HepG2 (cell line): ENCODE data around the gene SLC29A3. TPM values are rescaled to one million over a fixed set of nuclear protein-coding genes. Genes with fewer than 3 reads are reported as not detected.

Experiments
- ESRRA ChIP-seq: sonication (generic); formaldehyde crosslinking; IDR thresholded peaks from 2 replicates; pipeline ENCODE4 v1.5.1; 2020; ENCODE audit warnings: mild to moderate bottlenecking, low read depth, missing genetic modification reagents
- GABPB1 ChIP-seq: IDR thresholded peaks from 2 replicates; pipeline ENCODE4 v1.6.1; 2016; ENCODE audit warnings: mild to moderate bottlenecking, missing genetic modification reagents, moderate library complexity, missing compliant biosample characterization
- GATAD1 ChIP-seq: IDR thresholded peaks from 2 replicates; pipeline ENCODE4 v1.6.1; 2016; ENCODE audit warnings: missing genetic modification reagents, missing compliant biosample characterization
- IKZF1 ChIP-seq: fragments of 450-650 bp; IDR thresholded peaks from 2 replicates; pipeline ENCODE4 v1.7.1; 2016
- PAF1 ChIP-seq: IDR thresholded peaks from 2 replicates; pipeline ENCODE4 v1.6.1; 2016; ENCODE audit warnings: missing genetic modification reagents, missing compliant biosample characterization
- RARA ChIP-seq: IDR thresholded peaks from 2 replicates; pipeline ENCODE4 v1.6.1; 2016; ENCODE audit warnings: missing genetic modification reagents, missing compliant biosample characterization
- SMC3 ChIP-seq: IDR thresholded peaks from 2 replicates; pipeline ENCODE4 v1.6.1; 2011; ENCODE audit warnings: low read length, improper control_type of control experiment
- STAT5B ChIP-seq: sonication (generic); formaldehyde crosslinking; IDR thresholded peaks from 2 replicates; pipeline ENCODE4 v1.4.0; 2020; ENCODE audit warnings: missing genetic modification reagents
- TBX2 ChIP-seq: sonication (generic); formaldehyde crosslinking; IDR thresholded peaks from 2 replicates; pipeline ENCODE4 v1.5.0; 2020; ENCODE audit warnings: missing genetic modification reagents, mild to moderate bottlenecking, borderline replicate concordance
- ZMYM3 ChIP-seq: sonication (generic); formaldehyde crosslinking; IDR thresholded peaks from 2 replicates; pipeline ENCODE4 v1.5.1; 2020; ENCODE audit warnings: mild to moderate bottlenecking, missing genetic modification reagents
- ZNF292 ChIP-seq: sonication (generic); formaldehyde crosslinking; IDR thresholded peaks from 2 replicates; pipeline ENCODE4 v1.8.1; 2022; ENCODE audit warnings: mild to moderate bottlenecking, low read depth, missing genetic modification reagents, borderline replicate concordance
- ZNF33A ChIP-seq: sonication (generic); formaldehyde crosslinking; IDR thresholded peaks from 2 replicates; pipeline ENCODE4 v1.5.1; 2020; ENCODE audit warnings: missing genetic modification reagents, mild to moderate bottlenecking, moderate library complexity, borderline replicate concordance
- ZNF616 ChIP-seq: sonication (generic); formaldehyde crosslinking; IDR thresholded peaks from 2 replicates; pipeline ENCODE4 v1.5.0; 2020; ENCODE audit warnings: low read depth, mild to moderate bottlenecking, missing genetic modification reagents
- ZNF891 ChIP-seq: sonication (generic); formaldehyde crosslinking; IDR thresholded peaks from 2 replicates; pipeline ENCODE4 v1.5.0; 2020; ENCODE audit warnings: mild to moderate bottlenecking, missing genetic modification reagents
- polyA plus RNA-seq, 8 experiments: library from polyadenylated mRNA; depleted of rRNA in 3 of 8; stranded (reverse) in 7 of 8; unstranded in 1 of 8; fragments of >200 nt; fragmentation: Illumina TruSeq in 4 of 8; extraction: Trizol in 4 of 8; gene quantifications; 2 replicates each; pipeline versions ENCODE4 v1.2.1 to v1.2.3, GENCODE V29; 2011 to 2016; ENCODE audit warnings: low read depth in 4 of 8, missing spikeins in 1 of 8, mixed read lengths in 1 of 8; ENCODE audit not compliant: insufficient read depth in 1 of 8
- total RNA-seq, 5 experiments: library from RNA; depleted of rRNA; stranded (reverse); fragments of >200 nt; fragmentation: Illumina TruSeq; extraction: Trizol; gene quantifications; 2 replicates each; pipeline ENCODE4 v1.2.3, GENCODE V29; 2016; ENCODE audit warnings: low read depth in 1 of 5
- TF ChIP-seq, protein P1 (sequence below): sonication (generic); formaldehyde crosslinking; IDR thresholded peaks from 2 replicates; pipeline ENCODE4 v1.4.0; 2020; ENCODE audit warnings: mild to moderate bottlenecking, missing genetic modification reagents
- TF ChIP-seq, protein P2 (sequence below): fragments of 450-650 bp; IDR thresholded peaks from 2 replicates; pipeline ENCODE4 v1.6.1; 2017
- TF ChIP-seq, protein P3 (sequence below): IDR thresholded peaks from 2 replicates; pipeline ENCODE4 v1.6.1; 2016; ENCODE audit warnings: low read depth, borderline replicate concordance
- TF ChIP-seq, protein P4 (sequence below): sonication (generic); formaldehyde crosslinking; conservative IDR thresholded peaks from 2 replicates; pipeline ENCODE4 v1.4.0; 2020; ENCODE audit warnings: missing genetic modification reagents
- TF ChIP-seq, protein P5 (sequence below): sonication (generic); formaldehyde crosslinking; conservative IDR thresholded peaks from 2 replicates; pipeline ENCODE4 v1.4.0; 2020; ENCODE audit warnings: mild to moderate bottlenecking, missing genetic modification reagents, moderate library complexity
- TF ChIP-seq, protein P6 (sequence below): sonication (generic); formaldehyde crosslinking; IDR thresholded peaks from 2 replicates; pipeline ENCODE4 v1.4.0; 2020; ENCODE audit warnings: missing genetic modification reagents

The SLC29A3 gene
- total and polyA plus RNA-seq, 2 of the 13 experiments (the other 11 are each of a cell fraction or from before 2014, with no cell fraction given), result 8.6 to 11.8 TPM

DNA sequence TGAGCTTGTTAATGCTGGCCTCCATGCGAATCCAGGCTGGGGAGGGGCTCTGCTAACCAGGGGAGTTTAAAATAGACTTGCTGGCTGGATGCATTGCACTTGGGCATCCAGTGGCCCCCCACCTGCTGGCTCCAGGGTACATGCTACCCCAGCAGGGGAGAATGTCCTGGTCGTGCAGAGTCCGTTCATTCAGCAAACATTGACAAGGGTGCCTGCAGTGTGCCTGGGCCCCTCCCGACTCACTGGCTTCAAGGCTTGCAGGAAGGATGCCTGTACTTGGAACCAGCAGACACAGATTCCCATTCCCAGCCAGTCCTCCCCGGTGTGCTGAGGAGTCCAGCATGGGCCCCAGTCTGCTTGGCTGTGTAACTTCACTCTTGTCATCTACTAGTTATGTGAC is 1.5 kb downstream of the SLC29A3 start (continued):
- TF ChIP-seq, protein P1, sequence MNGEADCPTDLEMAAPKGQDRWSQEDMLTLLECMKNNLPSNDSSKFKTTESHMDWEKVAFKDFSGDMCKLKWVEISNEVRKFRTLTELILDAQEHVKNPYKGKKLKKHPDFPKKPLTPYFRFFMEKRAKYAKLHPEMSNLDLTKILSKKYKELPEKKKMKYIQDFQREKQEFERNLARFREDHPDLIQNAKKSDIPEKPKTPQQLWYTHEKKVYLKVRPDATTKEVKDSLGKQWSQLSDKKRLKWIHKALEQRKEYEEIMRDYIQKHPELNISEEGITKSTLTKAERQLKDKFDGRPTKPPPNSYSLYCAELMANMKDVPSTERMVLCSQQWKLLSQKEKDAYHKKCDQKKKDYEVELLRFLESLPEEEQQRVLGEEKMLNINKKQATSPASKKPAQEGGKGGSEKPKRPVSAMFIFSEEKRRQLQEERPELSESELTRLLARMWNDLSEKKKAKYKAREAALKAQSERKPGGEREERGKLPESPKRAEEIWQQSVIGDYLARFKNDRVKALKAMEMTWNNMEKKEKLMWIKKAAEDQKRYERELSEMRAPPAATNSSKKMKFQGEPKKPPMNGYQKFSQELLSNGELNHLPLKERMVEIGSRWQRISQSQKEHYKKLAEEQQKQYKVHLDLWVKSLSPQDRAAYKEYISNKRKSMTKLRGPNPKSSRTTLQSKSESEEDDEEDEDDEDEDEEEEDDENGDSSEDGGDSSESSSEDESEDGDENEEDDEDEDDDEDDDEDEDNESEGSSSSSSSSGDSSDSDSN (CRISPR knock-in tag), result 0 out of 2 replicates have a peak, but pooled peaks have one; percentile 36
- TF ChIP-seq GABPB1 (CRISPR knock-in tag) (peak; percentile 15; the same call in 1 of the 2 replicates), IKZF1 (no peak), GATAD1 (CRISPR knock-in tag) (peak; percentile 17; the same call in 1 of the 2 replicates), ZNF616 (CRISPR knock-in tag) (no peak), ZMYM3 (CRISPR knock-in tag) (peak; percentile 96), STAT5B (CRISPR knock-in tag) (no peak), TBX2 (CRISPR knock-in tag) (peak; percentile 34; the same call in 1 of the 2 replicates), SMC3 (no peak), ZNF891 (CRISPR knock-in tag) (no peak), PAF1 (CRISPR knock-in tag) (no peak), ZNF292 (CRISPR knock-in tag) (peak; percentile 90), ESRRA (CRISPR knock-in tag) (no peak), RARA (0 out of 2 replicates have a peak, but pooled peaks have one; percentile 26), ZNF33A (CRISPR knock-in tag) (no peak)
- TF ChIP-seq, protein P2, sequence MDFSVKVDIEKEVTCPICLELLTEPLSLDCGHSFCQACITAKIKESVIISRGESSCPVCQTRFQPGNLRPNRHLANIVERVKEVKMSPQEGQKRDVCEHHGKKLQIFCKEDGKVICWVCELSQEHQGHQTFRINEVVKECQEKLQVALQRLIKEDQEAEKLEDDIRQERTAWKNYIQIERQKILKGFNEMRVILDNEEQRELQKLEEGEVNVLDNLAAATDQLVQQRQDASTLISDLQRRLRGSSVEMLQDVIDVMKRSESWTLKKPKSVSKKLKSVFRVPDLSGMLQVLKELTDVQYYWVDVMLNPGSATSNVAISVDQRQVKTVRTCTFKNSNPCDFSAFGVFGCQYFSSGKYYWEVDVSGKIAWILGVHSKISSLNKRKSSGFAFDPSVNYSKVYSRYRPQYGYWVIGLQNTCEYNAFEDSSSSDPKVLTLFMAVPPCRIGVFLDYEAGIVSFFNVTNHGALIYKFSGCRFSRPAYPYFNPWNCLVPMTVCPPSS, result no peak
- TF ChIP-seq, protein P3, sequence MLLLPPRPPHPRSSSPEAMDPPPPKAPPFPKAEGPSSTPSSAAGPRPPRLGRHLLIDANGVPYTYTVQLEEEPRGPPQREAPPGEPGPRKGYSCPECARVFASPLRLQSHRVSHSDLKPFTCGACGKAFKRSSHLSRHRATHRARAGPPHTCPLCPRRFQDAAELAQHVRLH (CRISPR knock-in tag), result no peak; the same call in 1 of the 2 replicates
- TF ChIP-seq, protein P4, sequence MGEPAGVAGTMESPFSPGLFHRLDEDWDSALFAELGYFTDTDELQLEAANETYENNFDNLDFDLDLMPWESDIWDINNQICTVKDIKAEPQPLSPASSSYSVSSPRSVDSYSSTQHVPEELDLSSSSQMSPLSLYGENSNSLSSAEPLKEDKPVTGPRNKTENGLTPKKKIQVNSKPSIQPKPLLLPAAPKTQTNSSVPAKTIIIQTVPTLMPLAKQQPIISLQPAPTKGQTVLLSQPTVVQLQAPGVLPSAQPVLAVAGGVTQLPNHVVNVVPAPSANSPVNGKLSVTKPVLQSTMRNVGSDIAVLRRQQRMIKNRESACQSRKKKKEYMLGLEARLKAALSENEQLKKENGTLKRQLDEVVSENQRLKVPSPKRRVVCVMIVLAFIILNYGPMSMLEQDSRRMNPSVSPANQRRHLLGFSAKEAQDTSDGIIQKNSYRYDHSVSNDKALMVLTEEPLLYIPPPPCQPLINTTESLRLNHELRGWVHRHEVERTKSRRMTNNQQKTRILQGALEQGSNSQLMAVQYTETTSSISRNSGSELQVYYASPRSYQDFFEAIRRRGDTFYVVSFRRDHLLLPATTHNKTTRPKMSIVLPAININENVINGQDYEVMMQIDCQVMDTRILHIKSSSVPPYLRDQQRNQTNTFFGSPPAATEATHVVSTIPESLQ (CRISPR knock-in tag), result 0 out of 2 replicates have a peak, but pooled peaks have one; percentile 56
- TF ChIP-seq, protein P5, sequence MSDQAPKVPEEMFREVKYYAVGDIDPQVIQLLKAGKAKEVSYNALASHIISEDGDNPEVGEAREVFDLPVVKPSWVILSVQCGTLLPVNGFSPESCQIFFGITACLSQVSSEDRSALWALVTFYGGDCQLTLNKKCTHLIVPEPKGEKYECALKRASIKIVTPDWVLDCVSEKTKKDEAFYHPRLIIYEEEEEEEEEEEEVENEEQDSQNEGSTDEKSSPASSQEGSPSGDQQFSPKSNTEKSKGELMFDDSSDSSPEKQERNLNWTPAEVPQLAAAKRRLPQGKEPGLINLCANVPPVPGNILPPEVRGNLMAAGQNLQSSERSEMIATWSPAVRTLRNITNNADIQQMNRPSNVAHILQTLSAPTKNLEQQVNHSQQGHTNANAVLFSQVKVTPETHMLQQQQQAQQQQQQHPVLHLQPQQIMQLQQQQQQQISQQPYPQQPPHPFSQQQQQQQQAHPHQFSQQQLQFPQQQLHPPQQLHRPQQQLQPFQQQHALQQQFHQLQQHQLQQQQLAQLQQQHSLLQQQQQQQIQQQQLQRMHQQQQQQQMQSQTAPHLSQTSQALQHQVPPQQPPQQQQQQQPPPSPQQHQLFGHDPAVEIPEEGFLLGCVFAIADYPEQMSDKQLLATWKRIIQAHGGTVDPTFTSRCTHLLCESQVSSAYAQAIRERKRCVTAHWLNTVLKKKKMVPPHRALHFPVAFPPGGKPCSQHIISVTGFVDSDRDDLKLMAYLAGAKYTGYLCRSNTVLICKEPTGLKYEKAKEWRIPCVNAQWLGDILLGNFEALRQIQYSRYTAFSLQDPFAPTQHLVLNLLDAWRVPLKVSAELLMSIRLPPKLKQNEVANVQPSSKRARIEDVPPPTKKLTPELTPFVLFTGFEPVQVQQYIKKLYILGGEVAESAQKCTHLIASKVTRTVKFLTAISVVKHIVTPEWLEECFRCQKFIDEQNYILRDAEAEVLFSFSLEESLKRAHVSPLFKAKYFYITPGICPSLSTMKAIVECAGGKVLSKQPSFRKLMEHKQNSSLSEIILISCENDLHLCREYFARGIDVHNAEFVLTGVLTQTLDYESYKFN (CRISPR knock-in tag), result peak; percentile 57
- TF ChIP-seq, protein P6, sequence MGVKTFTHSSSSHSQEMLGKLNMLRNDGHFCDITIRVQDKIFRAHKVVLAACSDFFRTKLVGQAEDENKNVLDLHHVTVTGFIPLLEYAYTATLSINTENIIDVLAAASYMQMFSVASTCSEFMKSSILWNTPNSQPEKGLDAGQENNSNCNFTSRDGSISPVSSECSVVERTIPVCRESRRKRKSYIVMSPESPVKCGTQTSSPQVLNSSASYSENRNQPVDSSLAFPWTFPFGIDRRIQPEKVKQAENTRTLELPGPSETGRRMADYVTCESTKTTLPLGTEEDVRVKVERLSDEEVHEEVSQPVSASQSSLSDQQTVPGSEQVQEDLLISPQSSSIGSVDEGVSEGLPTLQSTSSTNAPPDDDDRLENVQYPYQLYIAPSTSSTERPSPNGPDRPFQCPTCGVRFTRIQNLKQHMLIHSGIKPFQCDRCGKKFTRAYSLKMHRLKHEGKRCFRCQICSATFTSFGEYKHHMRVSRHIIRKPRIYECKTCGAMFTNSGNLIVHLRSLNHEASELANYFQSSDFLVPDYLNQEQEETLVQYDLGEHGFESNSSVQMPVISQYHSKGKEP (CRISPR knock-in tag), result no peak
